Heart left ventricle (tissue), 16 donors: ENCODE data around the gene ANK3. TPM values are rescaled to one million over a fixed set of nuclear protein-coding genes. Genes with fewer than 3 reads are reported as not detected.

Source experiments
- ATAC-seq, 4 donors: fragments of 200-7000 bp; cut with Tn5 transposase; one replicate each; pipeline ENCODE4 v1.9.1; 2020 to 2022; ENCODE audit warnings: moderate library complexity in 4 of 4, mild to moderate bottlenecking in 3 of 4, moderate number of reproducible peaks in 1 of 4
- DNase-seq, 5 donors: peaks; one replicate each; pipeline ENCODE4 v3.0.0-alpha.2; 2020
- H3K27ac ChIP-seq, 12 donors: fragments of 200-600 bp; sonication (generic) in 4 of 12; one replicate each; pipeline versions ENCODE4 v1.5.0 to v1.8.0; 2016 to 2022; ENCODE audit warnings: mild to moderate bottlenecking in 2 of 12
- H3K27me3 ChIP-seq, 9 donors: fragments of 200-600 bp; sonication (generic) in 2 of 9; one replicate each; pipeline versions ENCODE4 v1.5.1 to v1.8.0; 2016 to 2022; ENCODE audit warnings: mild to moderate bottlenecking in 3 of 9
- H3K36me3 ChIP-seq, 9 donors: fragments of 200-600 bp; sonication (generic) in 2 of 9; one replicate each; pipeline versions ENCODE4 v1.5.0 to v1.8.0; 2018 to 2022; ENCODE audit warnings: mild to moderate bottlenecking in 2 of 9
- H3K4me1 ChIP-seq, 12 donors: fragments of 200-600 bp; sonication (generic) in 4 of 12; one replicate each; pipeline versions ENCODE4 v1.5.0 to v1.8.0; 2016 to 2022; ENCODE audit warnings: mild to moderate bottlenecking in 3 of 12
- H3K4me3 ChIP-seq, 12 donors: fragments of 200-600 bp; sonication (generic) in 4 of 12; one replicate each; pipeline versions ENCODE4 v1.5.0 to v1.8.0; 2017 to 2022; ENCODE audit warnings: mild to moderate bottlenecking in 9 of 12, moderate library complexity in 4 of 12
- H3K9me3 ChIP-seq, 12 donors: fragments of 200-600 bp; sonication (generic) in 4 of 12; one replicate each; pipeline versions ENCODE4 v1.5.0 to v1.8.0; 2016 to 2022; ENCODE audit warnings: mild to moderate bottlenecking in 1 of 12
- CTCF ChIP-seq, 12 donors: fragments of 200-600 bp; sonication (generic) in 4 of 12; IDR thresholded peaks; one replicate each; pipeline versions ENCODE4 v1.5.0 to v1.8.0; 2018 to 2022; ENCODE audit warnings: antibody characterized with exemption in 12 of 12, mild to moderate bottlenecking in 5 of 12
- POLR2A ChIP-seq, 2 donors: fragments of 450-650 bp; IDR thresholded peaks; one replicate each; pipeline ENCODE4 v1.6.1; 2017; ENCODE audit warnings: antibody characterized with exemption in 2 of 2, mild to moderate bottlenecking in 2 of 2, moderate library complexity in 2 of 2
- WGBS, 4 donors: extraction: QIAGEN DNeasy Blood & Tissue Kit in 2 of 4; methylation state at CpG; one replicate each; pipeline versions ENCODE4 v1.1.5 to v1.1.7; 2013 to 2018; 5-methylcytosine and 5-hydroxymethylcytosine counted together
- intact Hi-C, 10 donors: fragments of 100-400 bp; cut with DNase I; formaldehyde crosslinking; loops; one replicate each; pipeline versions ENCODE4 v1.11.1 to v1.14.2; 2022
- polyA plus RNA-seq, 2 donors: library from polyadenylated mRNA; stranded (reverse); fragments of 200-250 nt; gene quantifications; one replicate each; pipeline ENCODE4 v1.2.3, GENCODE V29; 2013
- total RNA-seq, 9 donors: library from RNA; depleted of rRNA in 2 of 9; stranded (reverse); fragments of >200 nt in 2 of 9; fragmentation: NEBNext Ultra II Directional in 3 of 9; extraction: Animal tissue kit (Norgen Biotek cat#: 25700) in 3 of 9; gene quantifications; one replicate each; pipeline versions ENCODE4 v1.1.0 to v1.2.4, GENCODE V29; 2016 to 2023
- donor health status: ischemic (EF 13 %, LVEDD 7.1; RV severe dilation, severe dysfunction).
- donor health status: healthy with polysubstance abuse.
- donor health status: DM: no; HTN: yes; CAD: no.
- donor health status: DM: no; HTN: no; CAD: no.
- donor health status: ischemic (EF 25% LVEDD 6.9; RV normal size, moderate dysfunction).
- donor health status: ischemic (EF 25% LVEDD 5.7; RV mildly dilated, moderate dysfunction).
- donor health status: healthy.
- donor health status: DM: yes; HTN: yes; CAD: no.
- donor health status: ischemic (EF 35%, LVEDD 5.7; RV mildly dilated, moderate dysfunction).
- donor health status: nonischemic (EF 11% LVEDD 7.7; RV severe dilation, severe dysfunction).
- donor health status: DM: yes; HTN: yes; CAD: no.
- donor health status: PGD.
- donor health status: ischemic (EF 29% LVEDD 5.4; RV normal size, mild dysfunction).
- donor health status: nonischemic (EF 23%, LVEDD 6.1; RV moderate dilation, normal function).

The ANK3 gene
- total and polyA plus RNA-seq, 11 donors: 33.8 to 576 (median 239) TPM

- intact Hi-C loops: loop anchor here in 1 of 10 donors (5.0 kb wide), 1 partner anchor 40 kb away; no protein-coding TSS in a partner anchor
Measured at GRCh38 chr10:60347270-60347669, 42.4 kb downstream of the ANK3 start.

DNA sequence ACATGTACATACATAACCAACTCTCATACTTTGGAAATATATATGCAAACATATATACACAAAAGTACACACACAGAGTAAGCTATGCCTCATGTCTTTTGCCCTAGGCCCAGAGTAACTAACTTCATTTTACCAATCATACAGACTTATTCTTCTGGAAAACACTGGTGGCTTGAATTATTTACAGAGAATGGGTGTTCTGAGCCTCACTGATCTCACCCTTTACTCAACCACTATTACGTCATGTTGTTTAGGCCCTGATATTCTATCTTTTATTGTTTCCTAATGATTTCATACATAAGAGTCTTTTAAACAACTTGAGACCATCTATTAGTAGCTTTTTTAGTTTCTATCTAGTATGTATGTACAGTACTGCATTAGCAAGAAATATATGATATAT, 43.0 kb downstream of the ANK3 start:
- Histone ChIP-seq H3K9me3 (no peaks in the 10 kb centered on the region), H3K4me3 (no peak overlapping the region), H3K4me1 (peaks cover 0 to 21% (median 2%) of the 10 kb centered on the region in 12 donors), H3K36me3 (no peaks in the 10 kb centered on the region), H3K27ac (no peak overlapping the region), H3K27me3 (no peaks in the 10 kb centered on the region)
- WGBS, 4 donors: 83 to 89% (median 85%) methylated on average over 1 of the region's 1 CpG
- ATAC-seq (no peak), DNase-seq (no peak)
- intact Hi-C loops: loop anchor here in 1 of 10 donors (5.0 kb wide), 1 partner anchor 39 kb away; no protein-coding TSS in a partner anchor
- no peak for TF ChIP-seq CTCF (IDR thresholded peaks at IDR 0.05)
- TF ChIP-seq POLR2A (IDR thresholded peaks at IDR 0.05): no peak

More at GRCh38 chr10:60347270-60347669, 42.4 kb downstream of the ANK3 start:
- peaks cover 0 to 21% (median 2%) of the 10 kb centered on the region in 12 donors for H3K4me1 ChIP-seq
- DNase-seq (no peak), ATAC-seq (no peak)
- no peak overlapping the region for H3K27ac ChIP-seq
- no peak overlapping the region for H3K4me3 ChIP-seq
- TF ChIP-seq CTCF (IDR thresholded peaks at IDR 0.05): no peak
- TF ChIP-seq POLR2A (IDR thresholded peaks at IDR 0.05): no peak
- H3K27me3 ChIP-seq: no peaks in the 10 kb centered on the region
- no peaks in the 10 kb centered on the region for H3K36me3 ChIP-seq
- 92 to 100% (median 98%) methylated on average over 1 of the region's 1 CpG for WGBS, 4 donors
- H3K9me3 ChIP-seq: no peaks in the 10 kb centered on the region

DNA sequence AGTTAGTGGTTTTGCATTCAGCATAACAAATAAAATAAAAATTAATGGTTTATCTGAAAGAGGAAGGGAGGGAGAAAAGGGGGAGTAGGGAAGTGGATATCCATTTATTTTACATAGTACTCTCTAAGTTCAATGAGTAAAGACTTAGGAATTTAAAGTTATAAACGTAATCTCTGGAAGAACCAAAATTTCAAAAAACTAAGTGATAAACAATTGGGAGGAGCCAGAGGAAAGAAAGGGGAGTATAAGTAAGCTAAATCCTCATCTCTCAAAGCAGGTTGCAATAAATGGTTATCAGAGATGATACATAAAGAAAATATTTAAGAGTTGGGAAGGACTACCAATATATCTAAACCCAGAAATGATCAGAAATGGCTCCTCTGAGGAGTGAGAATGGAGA, 46.4 kb downstream of the ANK3 start:
- TF ChIP-seq POLR2A (IDR thresholded peaks at IDR 0.05): no peak
- TF ChIP-seq CTCF (IDR thresholded peaks at IDR 0.05): no peak
- no peak overlapping the region for H3K27ac ChIP-seq

DNA sequence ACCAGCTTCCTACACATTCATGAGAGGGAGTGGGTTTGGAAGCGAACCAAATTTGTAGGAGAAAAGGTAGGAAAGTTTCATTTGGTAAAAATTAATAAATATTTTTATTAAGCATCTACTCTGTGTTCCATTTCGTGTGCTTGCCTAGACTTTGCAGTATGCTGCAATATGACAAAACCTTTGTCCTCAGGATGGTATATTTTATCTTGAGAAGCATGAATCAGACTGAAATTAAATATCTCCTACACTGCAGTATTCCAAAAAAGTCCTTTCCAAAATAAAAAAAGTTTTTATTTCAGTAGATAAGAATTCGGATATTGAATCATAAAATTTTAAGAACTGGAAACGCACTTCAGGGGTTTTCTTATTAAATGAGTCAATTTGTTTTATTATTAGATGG, 47.7 kb downstream of the ANK3 start:
- ATAC-seq: no peak
- 73 to 83% (median 74%) methylated on average over 4 of the region's 4 CpGs for WGBS, 4 donors

More for the DNA sequence above, 46.4 kb downstream of the ANK3 start:
- intact Hi-C loops: no loop called here
- Histone ChIP-seq H3K27me3 (no peaks in the 10 kb centered on the region), H3K9me3 (no peaks in the 10 kb centered on the region), H3K36me3 (no peaks in the 10 kb centered on the region), H3K4me1 (no peaks in the 10 kb centered on the region), H3K4me3 (no peak overlapping the region)
- 71 to 85% (median 75%) methylated on average over 1 of the region's 1 CpG for WGBS, 4 donors
- ATAC-seq: no peak
- DNase-seq: no peak

More for the DNA sequence above, 47.7 kb downstream of the ANK3 start:
- Histone ChIP-seq H3K27me3 (no peaks in the 10 kb centered on the region), H3K27ac (no peak overlapping the region), H3K9me3 (no peaks in the 10 kb centered on the region), H3K36me3 (no peaks in the 10 kb centered on the region), H3K4me3 (no peak overlapping the region), H3K4me1 (no peaks in the 10 kb centered on the region)
- no peak for TF ChIP-seq CTCF (IDR thresholded peaks at IDR 0.05)
- TF ChIP-seq POLR2A (IDR thresholded peaks at IDR 0.05): no peak
- no peak for DNase-seq
- intact Hi-C loops: no loop called here
